Gastroesophageal sphincter (tissue), 4 donors: Measurements from ENCODE around the gene DNAL4. TPM values are rescaled to one million over a fixed set of nuclear protein-coding genes. Genes with fewer than 3 reads are reported as not detected.

Experiments used
- ATAC-seq: fragments of 150-250 bp; one replicate; pipeline ENCODE4 v1.9.1; 2016; ENCODE audit warnings: mild to moderate bottlenecking, moderate library complexity
- H3K27ac ChIP-seq, 4 donors: fragments of 200-600 bp; sonication (generic) in 3 of 4; 1 replicate in 3 of 4; 2 replicates in 1 of 4; pipeline ENCODE4 v1.5.1; 2016 to 2019
- H3K27me3 ChIP-seq: fragments of 200-600 bp; sonication (generic); one replicate; pipeline ENCODE4 v1.5.1; 2019
- H3K36me3 ChIP-seq, 2 donors: fragments of 200-600 bp; sonication (generic); one replicate each; pipeline ENCODE4 v1.5.1; 2019; ENCODE audit warnings: control low read depth in 1 of 2
- H3K4me1 ChIP-seq, 3 donors: fragments of 200-600 bp; sonication (generic); 1 replicate in 2 of 3; 2 replicates in 1 of 3; pipeline ENCODE4 v1.5.1; 2016 to 2019; ENCODE audit warnings: control low read depth in 2 of 3
- H3K4me3 ChIP-seq, 2 donors: fragments of 200-600 bp; sonication (generic); one replicate each; pipeline ENCODE4 v1.5.1; 2019; ENCODE audit warnings: mild to moderate bottlenecking in 1 of 2, moderate library complexity in 1 of 2
- H3K9me3 ChIP-seq, 3 donors: fragments of 200-600 bp; sonication (generic); one replicate each; pipeline ENCODE4 v1.5.1; 2017 to 2019; ENCODE audit warnings: control low read depth in 2 of 3
- EP300 ChIP-seq: sonication (generic); formaldehyde crosslinking; IDR thresholded peaks from one replicate; pipeline ENCODE4 v1.6.1; 2017; ENCODE audit warnings: antibody characterized with exemption, mild to moderate bottlenecking
- POLR2A ChIP-seq, 2 donors: fragments of 450-650 bp; IDR thresholded peaks; one replicate each; pipeline ENCODE4 v1.6.1; 2017; ENCODE audit warnings: antibody characterized with exemption in 2 of 2, mild to moderate bottlenecking in 2 of 2, moderate library complexity in 1 of 2
- POLR2AphosphoS5 ChIP-seq: sonication (generic); formaldehyde crosslinking; IDR thresholded peaks from one replicate; pipeline ENCODE4 v1.6.1; 2017; ENCODE audit warnings: antibody characterized with exemption
- WGBS, 2 donors: methylation state at CpG; one replicate each; pipeline ENCODE4 v1.1.5; 2018; ENCODE audit warnings: low coverage in 1 of 2; 5-methylcytosine and 5-hydroxymethylcytosine counted together
- small RNA-seq, 4 donors: library from RNA; depleted of rRNA; stranded (forward); fragments of <200 nt; gene quantifications; one replicate each; pipeline ENCODE3, GENCODE V24; 2016
- total RNA-seq, 4 donors: library from RNA; depleted of rRNA; stranded (reverse); fragments of >200 nt; gene quantifications; one replicate each; pipeline ENCODE4 v1.1.0, GENCODE V29; 2016
- TF ChIP-seq, protein P1 (sequence below), 4 experiments: fragments of 200-600 bp in 2 of 4; fragments of 450-650 bp in 2 of 4; sonication (generic) in 1 of 4; IDR thresholded peaks; one replicate each; pipeline ENCODE4 v1.5.1; 2017 to 2019; ENCODE audit warnings: antibody characterized with exemption in 4 of 4, mild to moderate bottlenecking in 2 of 4, moderate library complexity in 2 of 4

The DNAL4 gene
- total RNA-seq, 4 donors from 2014 or later, result 10.0 to 16.1 (median 14.6) TPM

DNA sequence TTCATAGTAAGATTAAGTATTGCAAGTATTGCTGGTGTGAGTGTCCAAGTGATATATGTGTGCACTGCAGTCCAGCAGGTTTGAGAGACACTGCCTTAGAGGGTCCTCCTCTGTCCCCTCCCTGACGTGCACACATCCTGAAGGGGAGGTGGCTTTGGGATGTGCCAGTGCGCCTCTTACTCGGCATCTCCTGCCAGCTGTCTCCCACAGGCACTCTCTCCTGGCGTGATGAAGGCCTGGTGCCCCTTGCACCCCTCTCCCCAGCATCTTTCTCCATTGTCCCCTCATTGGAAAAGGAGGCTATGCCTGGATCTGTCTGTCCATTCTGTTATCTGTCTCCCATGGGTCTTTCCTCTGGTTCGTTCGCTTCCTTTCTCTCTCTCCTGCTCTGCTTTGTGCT lies 64.0 kb downstream of the DNAL4 start:
- H3K4me1 ChIP-seq, result peaks cover 0 to 35% (median 22%) of the 10 kb centered on the region in 3 donors
- no peak for ATAC-seq
- no peaks in the 10 kb centered on the region for H3K27me3 ChIP-seq
- no peak overlapping the region for H3K4me3 ChIP-seq
- no peaks in the 10 kb centered on the region for H3K9me3 ChIP-seq
- no peak overlapping the region for H3K27ac ChIP-seq
- 79 to 92% methylated on average over 2 to 4 of the region's 6 CpGs for WGBS, 2 donors
- H3K36me3 ChIP-seq, result peaks cover 0 to 86% of the 10 kb centered on the region in 2 donors
- TF ChIP-seq POLR2AphosphoS5 (no peak), EP300 (no peak), POLR2A (IDR thresholded peaks at IDR 0.05) (no peak)
- TF ChIP-seq, protein P1, sequence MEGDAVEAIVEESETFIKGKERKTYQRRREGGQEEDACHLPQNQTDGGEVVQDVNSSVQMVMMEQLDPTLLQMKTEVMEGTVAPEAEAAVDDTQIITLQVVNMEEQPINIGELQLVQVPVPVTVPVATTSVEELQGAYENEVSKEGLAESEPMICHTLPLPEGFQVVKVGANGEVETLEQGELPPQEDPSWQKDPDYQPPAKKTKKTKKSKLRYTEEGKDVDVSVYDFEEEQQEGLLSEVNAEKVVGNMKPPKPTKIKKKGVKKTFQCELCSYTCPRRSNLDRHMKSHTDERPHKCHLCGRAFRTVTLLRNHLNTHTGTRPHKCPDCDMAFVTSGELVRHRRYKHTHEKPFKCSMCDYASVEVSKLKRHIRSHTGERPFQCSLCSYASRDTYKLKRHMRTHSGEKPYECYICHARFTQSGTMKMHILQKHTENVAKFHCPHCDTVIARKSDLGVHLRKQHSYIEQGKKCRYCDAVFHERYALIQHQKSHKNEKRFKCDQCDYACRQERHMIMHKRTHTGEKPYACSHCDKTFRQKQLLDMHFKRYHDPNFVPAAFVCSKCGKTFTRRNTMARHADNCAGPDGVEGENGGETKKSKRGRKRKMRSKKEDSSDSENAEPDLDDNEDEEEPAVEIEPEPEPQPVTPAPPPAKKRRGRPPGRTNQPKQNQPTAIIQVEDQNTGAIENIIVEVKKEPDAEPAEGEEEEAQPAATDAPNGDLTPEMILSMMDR (IDR thresholded peaks at IDR 0.05), result no peak

DNA sequence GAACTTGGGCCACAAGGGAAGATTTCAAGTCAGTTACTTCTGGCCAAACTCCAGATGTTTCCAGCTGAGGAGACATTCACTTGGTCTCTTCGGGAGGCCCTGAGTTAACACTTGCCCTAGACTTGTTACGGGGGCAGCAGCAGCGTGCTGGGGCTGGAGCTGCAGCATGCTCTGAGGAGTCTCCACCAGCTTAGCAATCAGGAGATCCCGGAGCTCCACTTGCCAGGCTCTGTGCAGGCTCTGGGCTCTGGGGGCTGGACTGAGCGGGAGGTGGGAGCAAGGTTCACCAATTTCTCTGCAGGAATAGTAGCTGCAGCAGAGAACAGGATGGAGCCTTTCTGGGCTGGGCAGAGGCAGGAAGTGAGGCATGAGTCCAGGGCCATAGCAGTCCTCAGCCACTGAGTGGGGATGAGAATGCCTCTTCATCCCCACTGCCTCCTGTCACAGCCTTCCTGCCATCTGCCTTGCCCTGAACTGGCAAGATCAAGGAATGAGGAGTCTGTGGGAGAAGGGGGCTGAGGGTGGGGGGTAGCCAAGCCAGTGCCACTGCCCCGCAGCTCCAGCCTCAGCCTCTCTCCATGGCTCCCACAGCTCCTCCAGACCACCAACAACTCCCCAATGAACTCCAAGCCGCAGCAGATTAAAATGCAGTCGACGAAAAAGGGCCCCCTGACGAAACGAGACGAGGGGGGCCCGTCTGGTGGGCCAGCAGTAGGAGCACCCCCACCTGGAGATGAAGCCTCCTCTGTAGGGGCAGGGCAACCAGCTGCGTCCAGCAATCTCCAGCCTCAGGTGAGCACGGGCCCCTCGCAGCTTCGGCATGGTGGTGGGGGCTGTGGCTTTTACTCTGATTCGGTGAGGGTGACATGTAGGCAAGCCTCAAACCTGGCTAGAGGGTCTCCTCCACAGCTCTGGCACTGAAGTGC lies 64.8 kb downstream of the DNAL4 start:
- ATAC-seq, result no peak
- H3K36me3 ChIP-seq, result peaks cover 0 to 86% of the 10 kb centered on the region in 2 donors
- WGBS, 2 donors, result 90 to 100% methylated on average over 1 to 2 of the region's 18 CpGs
- H3K4me3 ChIP-seq, result no peak overlapping the region
- H3K27me3 ChIP-seq, result no peaks in the 10 kb centered on the region
- TF ChIP-seq, protein P1 (IDR thresholded peaks at IDR 0.05), result no peak
- TF ChIP-seq EP300, result no peak
- no peak for TF ChIP-seq POLR2A (IDR thresholded peaks at IDR 0.05)
- TF ChIP-seq POLR2AphosphoS5, result no peak
- no peak overlapping the region for H3K27ac ChIP-seq
- peaks cover 0 to 26% (median 14%) of the 10 kb centered on the region in 3 donors for H3K4me1 ChIP-seq
- no peaks in the 10 kb centered on the region for H3K9me3 ChIP-seq

Small RNA genes lying within 50 kb of the gene (small RNA-seq; reads per million reads assigned to genes)
- gene AL021707.8, result 0 reads per million in 4 donors

Other genes starting within 250 kb of the DNAL4 start
- gene DMC1, start 224.0 kb downstream of the DNAL4 start, total RNA-seq, result 1 to 10 TPM; 1.7 to 5.0 (median 2.2) TPM
- 1 to 10 TPM in 1 of 4 donors, under 1 TPM in 3; 0.07 to 1.2 (median 0.60) TPM for gene FAM227A, start 137.8 kb downstream of the DNAL4 start, total RNA-seq
- 10 to 100 TPM; 21.0 to 46.6 (median 31.7) TPM for gene CBY1, start 137.5 kb downstream of the DNAL4 start, total RNA-seq
- gene TOMM22, start 112.2 kb downstream of the DNAL4 start, total RNA-seq, result 10 to 100 TPM; 29.6 to 41.2 (median 32.2) TPM
- gene JOSD1, start 93.2 kb downstream of the DNAL4 start, total RNA-seq, result 10 to 100 TPM; 47.5 to 67.0 (median 64.6) TPM
- gene GTPBP1, start 88.2 kb downstream of the DNAL4 start, total RNA-seq, result 10 to 100 TPM; 46.9 to 63.0 (median 51.6) TPM
- gene SUN2, start 38.1 kb downstream of the DNAL4 start, total RNA-seq, result 100 to 1,000 TPM; 339 to 594 (median 409) TPM
- gene NPTXR, start 49.9 kb upstream of the DNAL4 start, total RNA-seq, result 10 to 100 TPM in 3 of 4 donors, 1 to 10 TPM in 1; 7.9 to 21.7 (median 12.5) TPM
- 100 to 1,000 TPM in 2 of 4 donors, 10 to 100 TPM in 2; 77.3 to 187 (median 105) TPM for gene CBX6, start 78.1 kb upstream of the DNAL4 start, total RNA-seq
- gene APOBEC3A, start 163.5 kb upstream of the DNAL4 start, total RNA-seq, result 1 to 10 TPM in 1 of 4 donors, under 1 TPM in 1, not detected in 2; 0.35 to 4.4 TPM
- not detected for gene APOBEC3B, start 188.2 kb upstream of the DNAL4 start, total RNA-seq
- gene APOBEC3C, start 220.1 kb upstream of the DNAL4 start, total RNA-seq, result 10 to 100 TPM in 3 of 4 donors, 1 to 10 TPM in 1; 7.9 to 14.0 (median 11.8) TPM
- gene APOBEC3D, start 227.0 kb upstream of the DNAL4 start, total RNA-seq, result 1 to 10 TPM in 3 of 4 donors, not detected in 1; 1.1 to 5.3 (median 1.2) TPM
- gene APOBEC3F, start 246.7 kb upstream of the DNAL4 start, total RNA-seq, result 1 to 10 TPM in 2 of 4 donors, under 1 TPM in 2; 0.57 to 4.0 (median 1.9) TPM